Osteocyte (in vitro differentiated cells): ENCODE measurements around the gene CHST11. TPM values are rescaled to one million over a fixed set of nuclear protein-coding genes. Genes with fewer than 3 reads are reported as not detected.
A peak's percentile ranks its signal among the peaks of the same experiment; 100 is the strongest.

Source experiments
- DNase-seq: peaks from one replicate; pipeline ENCODE4 v3.0.0; 2021; ENCODE audit warnings: mixed read lengths; ENCODE audit not compliant: unreplicated experiment; ENCODE audit errors: extremely low spot score
- H3K27ac Mint-ChIP-seq: one replicate; pipeline ENCODE4 v1.8.0; 2021; ENCODE audit warnings: mild to moderate bottlenecking, mixed read lengths; ENCODE audit not compliant: unreplicated experiment
- H3K27me3 Mint-ChIP-seq: one replicate; pipeline ENCODE4 v1.8.0; 2021; ENCODE audit warnings: mixed read lengths; ENCODE audit not compliant: unreplicated experiment
- H3K36me3 Mint-ChIP-seq: one replicate; pipeline ENCODE4 v1.8.0; 2021; ENCODE audit warnings: mixed read lengths; ENCODE audit not compliant: unreplicated experiment
- H3K4me1 Mint-ChIP-seq: one replicate; pipeline ENCODE4 v1.8.0; 2021; ENCODE audit warnings: mixed read lengths; ENCODE audit not compliant: unreplicated experiment
- H3K4me3 Mint-ChIP-seq: one replicate; pipeline ENCODE4 v1.8.0; 2021; ENCODE audit warnings: mild to moderate bottlenecking, moderate library complexity, mixed read lengths; ENCODE audit not compliant: unreplicated experiment
- H3K9me3 Mint-ChIP-seq: one replicate; pipeline ENCODE4 v1.8.0; 2021; ENCODE audit warnings: mixed read lengths; ENCODE audit not compliant: unreplicated experiment
- CTCF ChIP-seq: fragments of 200-600 bp; sonication (generic); IDR thresholded peaks from 2 replicates; pipeline ENCODE4 v1.5.0; 2021; ENCODE audit warnings: antibody characterized with exemption, mild to moderate bottlenecking, moderate library complexity
- total RNA-seq: library from RNA; stranded (reverse); gene quantifications from 2 replicates; pipeline ENCODE4 v1.2.1, GENCODE V29; 2021

The CHST11 gene
- total RNA-seq, 1 donor from 2014 or later, result 7.5 TPM

- no peak overlapping the region for H3K4me3 Mint-ChIP-seq
- no peak for TF ChIP-seq CTCF
- peaks cover 15% of the 10 kb centered on the region for H3K4me1 Mint-ChIP-seq
- H3K27me3 Mint-ChIP-seq, result no peaks in the 10 kb centered on the region
- no peaks in the 10 kb centered on the region for H3K36me3 Mint-ChIP-seq
- no peak for DNase-seq
- H3K27ac Mint-ChIP-seq, result no peak overlapping the region
- no peaks in the 10 kb centered on the region for H3K9me3 Mint-ChIP-seq
These were observed 245.9 kb downstream of the CHST11 start for GRCh38 chr12:104702565-104703139.

- Mint-ChIP-seq H3K27me3 (no peaks in the 10 kb centered on the region), H3K4me3 (no peak overlapping the region), H3K9me3 (no peaks in the 10 kb centered on the region), H3K27ac (no peak overlapping the region), H3K36me3 (no peaks in the 10 kb centered on the region), H3K4me1 (peaks cover 22% of the 10 kb centered on the region)
- TF ChIP-seq CTCF, result no peak
- DNase-seq, result no peak
These were observed 246.6 kb downstream of the CHST11 start for GRCh38 chr12:104703372-104703771.

GRCh38 chr12:104704224-104704779 is 247.6 kb downstream of the CHST11 start:
- Mint-ChIP-seq H3K27me3 (no peaks in the 10 kb centered on the region), H3K4me1 (peaks cover 29% of the 10 kb centered on the region), H3K9me3 (no peaks in the 10 kb centered on the region), H3K36me3 (no peaks in the 10 kb centered on the region), H3K27ac (no peak overlapping the region), H3K4me3 (no peak overlapping the region)
- no peak for DNase-seq
- TF ChIP-seq CTCF, result no peak

- H3K4me3 Mint-ChIP-seq, result peak overlapping the region; percentile 28
- no peak for DNase-seq
- peaks cover 55% of the 10 kb centered on the region for H3K4me1 Mint-ChIP-seq
- no peaks in the 10 kb centered on the region for H3K27me3 Mint-ChIP-seq
- no peaks in the 10 kb centered on the region for H3K9me3 Mint-ChIP-seq
- H3K36me3 Mint-ChIP-seq, result no peaks in the 10 kb centered on the region
- H3K27ac Mint-ChIP-seq, result peak overlapping the region; percentile 84
- TF ChIP-seq CTCF, result no peak
These were observed 250.4 kb downstream of the CHST11 start for GRCh38 chr12:104707194-104707593.

GRCh38 chr12:104707794-104708558 is 251.2 kb downstream of the CHST11 start:
- Mint-ChIP-seq H3K27ac (peak overlapping the region; percentile 84), H3K4me1 (peaks cover 59% of the 10 kb centered on the region)

More at GRCh38 chr12:104707794-104708558, 251.2 kb downstream of the CHST11 start:
- DNase-seq, result no peak
- TF ChIP-seq CTCF, result no peak
- no peaks in the 10 kb centered on the region for H3K36me3 Mint-ChIP-seq
- H3K4me3 Mint-ChIP-seq, result no peak overlapping the region
- no peaks in the 10 kb centered on the region for H3K9me3 Mint-ChIP-seq
- H3K27me3 Mint-ChIP-seq, result no peaks in the 10 kb centered on the region
